Esophagus muscularis mucosa (tissue), 4 donors: ENCODE measurements around the gene CFAP74. TPM values are rescaled to one million over a fixed set of nuclear protein-coding genes. Genes with fewer than 3 reads are reported as not detected.

Source experiments
- DNase-seq: peaks from one replicate; pipeline ENCODE4 v3.0.0-alpha.2; 2017; ENCODE audit errors: extremely low spot score
- H3K27ac ChIP-seq, 4 donors: fragments of 200-600 bp; sonication (generic); replicated peaks in 1 of 4; 1 replicate in 3 of 4; 2 replicates in 1 of 4; pipeline ENCODE4 v1.5.1; 2016 to 2019; ENCODE audit warnings: mild to moderate bottlenecking in 1 of 4
- H3K27me3 ChIP-seq, 4 donors: fragments of 200-600 bp; sonication (generic); one replicate each; pipeline versions ENCODE4 v1.5.1 to v1.6.0; 2016 to 2019
- H3K36me3 ChIP-seq, 4 donors: fragments of 200-600 bp; sonication (generic); one replicate each; pipeline ENCODE4 v1.5.1; 2016 to 2019
- H3K4me1 ChIP-seq, 4 donors: fragments of 200-600 bp; sonication (generic); one replicate each; pipeline ENCODE4 v1.5.1; 2016 to 2019
- H3K4me3 ChIP-seq, 4 donors: fragments of 200-600 bp; sonication (generic); 1 replicate in 2 of 4; 2 replicates in 2 of 4; pipeline ENCODE4 v1.5.1; 2016 to 2019; ENCODE audit warnings: mild to moderate bottlenecking in 4 of 4, moderate library complexity in 1 of 4
- H3K9me3 ChIP-seq, 4 donors: fragments of 200-600 bp; sonication (generic); 1 replicate in 3 of 4; 2 replicates in 1 of 4; pipeline ENCODE4 v1.5.1; 2016 to 2019
- CTCF ChIP-seq, 3 experiments: fragments of 200-600 bp in 2 of 3; fragments of 450-650 bp in 1 of 3; sonication (generic) in 2 of 3; IDR thresholded peaks; one replicate each; pipeline ENCODE4 v1.5.1; 2017 to 2019; ENCODE audit warnings: antibody characterized with exemption in 3 of 3, mild to moderate bottlenecking in 2 of 3, moderate library complexity in 1 of 3
- EP300 ChIP-seq: sonication (generic); formaldehyde crosslinking; IDR thresholded peaks from one replicate; pipeline ENCODE4 v1.6.1; 2017; ENCODE audit warnings: antibody characterized with exemption
- POLR2A ChIP-seq: fragments of 450-650 bp; IDR thresholded peaks from one replicate; pipeline ENCODE4 v1.6.1; 2017; ENCODE audit warnings: antibody characterized with exemption, moderate library complexity, mild to moderate bottlenecking, low read depth
- POLR2AphosphoS5 ChIP-seq, 2 donors: sonication (generic); formaldehyde crosslinking; IDR thresholded peaks; one replicate each; pipeline ENCODE4 v1.6.1; 2017; ENCODE audit warnings: antibody characterized with exemption in 2 of 2
- WGBS: methylation state at CpG from one replicate; pipeline ENCODE4 v1.1.5; 2018; 5-methylcytosine and 5-hydroxymethylcytosine counted together
- intact Hi-C: fragments of 100-400 bp; cut with DNase I; formaldehyde crosslinking; loops from one replicate; pipeline ENCODE4 v1.15.1; 2023
- total RNA-seq, 4 donors: library from RNA; depleted of rRNA; stranded (reverse); fragments of >200 nt; gene quantifications; one replicate each; pipeline versions ENCODE4 v1.1.0 to v1.2.1, GENCODE V29; 2016

Gene CFAP74
- total RNA-seq, 4 donors from 2014 or later = not detected

GRCh38 chr1:2014741-2015735, 11.5 kb upstream of the CFAP74 start:
- no peak for TF ChIP-seq POLR2A
- TF ChIP-seq EP300 = no peak
- no peak for TF ChIP-seq POLR2AphosphoS5 (IDR thresholded peaks at IDR 0.05)
- TF ChIP-seq CTCF (IDR thresholded peaks at IDR 0.05) = no peak
- peaks cover 5 to 15% (median 12%) of the 10 kb centered on the region in 4 donors for H3K4me1 ChIP-seq
- no peaks in the 10 kb centered on the region for H3K36me3 ChIP-seq
- no peak overlapping the region for H3K4me3 ChIP-seq
- intact Hi-C loops = no loop called here
- H3K9me3 ChIP-seq = no peaks in the 10 kb centered on the region
- WGBS = 63% methylated on average over 28 of the region's 34 CpGs
- H3K27ac ChIP-seq = no peak overlapping the region
- peaks cover 0 to 77% (median 18%) of the 10 kb centered on the region in 4 donors for H3K27me3 ChIP-seq
- DNase-seq = no peak

GRCh38 chr1:2014181-2014580, 10.6 kb upstream of the CFAP74 start:
- WGBS = 86% methylated on average over 15 of the region's 15 CpGs
- peaks cover 0 to 6% (median 5%) of the 10 kb centered on the region in 4 donors for H3K4me1 ChIP-seq
- peaks cover 0 to 77% (median 12%) of the 10 kb centered on the region in 4 donors for H3K27me3 ChIP-seq
- intact Hi-C loops = no loop called here
- H3K9me3 ChIP-seq = no peaks in the 10 kb centered on the region
- H3K27ac ChIP-seq = no peak overlapping the region
- no peak for TF ChIP-seq POLR2A
- no peak for TF ChIP-seq EP300
- no peak for TF ChIP-seq POLR2AphosphoS5 (IDR thresholded peaks at IDR 0.05)
- no peak for TF ChIP-seq CTCF (IDR thresholded peaks at IDR 0.05)
- DNase-seq = no peak
- H3K4me3 ChIP-seq = no peak overlapping the region
- no peaks in the 10 kb centered on the region for H3K36me3 ChIP-seq

GRCh38 chr1:2009101-2010053, 5.8 kb upstream of the CFAP74 start:
- Histone ChIP-seq H3K4me3 (no peak overlapping the region), H3K36me3 (no peaks in the 10 kb centered on the region), H3K27ac (no peak overlapping the region), H3K9me3 (no peaks in the 10 kb centered on the region), H3K27me3 (peaks cover 0 to 76% (median 3%) of the 10 kb centered on the region in 4 donors), H3K4me1 (no peaks in the 10 kb centered on the region)
- DNase-seq = no peak
- 87% methylated on average over 20 of the region's 27 CpGs for WGBS
- TF ChIP-seq EP300 (no peak), POLR2AphosphoS5 (IDR thresholded peaks at IDR 0.05) (no peak), POLR2A (no peak), CTCF (IDR thresholded peaks at IDR 0.05) (no peak)
- intact Hi-C loops = no loop called here

GRCh38 chr1:2004856-2005255, 1.3 kb upstream of the CFAP74 start:
- Histone ChIP-seq H3K9me3 (no peaks in the 10 kb centered on the region), H3K4me3 (no peak overlapping the region), H3K27ac (no peak overlapping the region), H3K4me1 (peaks cover 0 to 8% (median 3%) of the 10 kb centered on the region in 4 donors), H3K27me3 (peaks cover 0 to 95% (median 19%) of the 10 kb centered on the region in 4 donors), H3K36me3 (no peaks in the 10 kb centered on the region)
- intact Hi-C loops = no loop called here
- DNase-seq = no peak
- 78% methylated on average over 21 of the region's 21 CpGs for WGBS
- TF ChIP-seq POLR2AphosphoS5 (IDR thresholded peaks at IDR 0.05) (no peak), EP300 (no peak), POLR2A (no peak), CTCF (IDR thresholded peaks at IDR 0.05) (no peak)
